ENCODE data around the gene IP6K3.

The IP6K3 gene

DNA sequence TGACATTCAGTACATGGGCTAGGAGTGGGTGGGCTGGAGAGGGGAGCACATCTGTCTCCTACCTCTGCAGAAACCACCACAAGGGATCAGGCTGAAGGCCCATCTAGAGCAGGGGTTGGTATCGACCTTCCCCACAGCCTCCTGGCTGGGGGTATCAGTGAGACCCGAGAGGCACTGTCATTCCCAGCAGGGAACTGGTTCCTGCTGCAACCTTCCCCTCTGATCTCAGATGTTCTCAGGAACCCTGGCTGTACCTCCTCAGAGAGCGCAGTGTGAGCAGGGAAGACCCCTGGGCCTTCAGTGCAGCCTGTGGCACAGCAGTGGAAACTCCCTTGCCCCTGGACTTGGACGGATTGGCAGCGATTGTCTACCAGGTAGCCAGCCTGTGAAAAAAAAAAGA lies 7.8 kb downstream of the IP6K3 start:
- DNase-seq, result no peak

DNA sequence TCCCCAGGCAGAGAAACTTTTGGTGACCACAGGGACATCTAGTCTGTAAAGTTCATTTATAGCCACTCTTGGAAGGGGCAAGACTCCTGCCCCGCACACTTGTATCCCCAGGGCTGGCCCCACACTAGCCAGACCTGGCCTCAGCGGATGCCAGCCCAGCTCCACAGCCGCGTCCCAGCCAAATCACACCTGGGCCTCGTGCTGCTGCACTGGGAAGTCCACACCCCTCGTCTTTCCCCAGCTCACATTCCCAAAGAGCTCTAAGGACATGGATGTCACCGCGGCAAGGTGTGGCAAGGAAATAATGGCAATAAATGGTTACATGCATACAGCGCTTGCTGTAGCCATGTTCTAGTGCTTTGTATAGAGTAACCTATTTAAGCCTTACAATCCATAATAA lies 8.6 kb downstream of the IP6K3 start:
- DNase-seq, result no peak

DNA sequence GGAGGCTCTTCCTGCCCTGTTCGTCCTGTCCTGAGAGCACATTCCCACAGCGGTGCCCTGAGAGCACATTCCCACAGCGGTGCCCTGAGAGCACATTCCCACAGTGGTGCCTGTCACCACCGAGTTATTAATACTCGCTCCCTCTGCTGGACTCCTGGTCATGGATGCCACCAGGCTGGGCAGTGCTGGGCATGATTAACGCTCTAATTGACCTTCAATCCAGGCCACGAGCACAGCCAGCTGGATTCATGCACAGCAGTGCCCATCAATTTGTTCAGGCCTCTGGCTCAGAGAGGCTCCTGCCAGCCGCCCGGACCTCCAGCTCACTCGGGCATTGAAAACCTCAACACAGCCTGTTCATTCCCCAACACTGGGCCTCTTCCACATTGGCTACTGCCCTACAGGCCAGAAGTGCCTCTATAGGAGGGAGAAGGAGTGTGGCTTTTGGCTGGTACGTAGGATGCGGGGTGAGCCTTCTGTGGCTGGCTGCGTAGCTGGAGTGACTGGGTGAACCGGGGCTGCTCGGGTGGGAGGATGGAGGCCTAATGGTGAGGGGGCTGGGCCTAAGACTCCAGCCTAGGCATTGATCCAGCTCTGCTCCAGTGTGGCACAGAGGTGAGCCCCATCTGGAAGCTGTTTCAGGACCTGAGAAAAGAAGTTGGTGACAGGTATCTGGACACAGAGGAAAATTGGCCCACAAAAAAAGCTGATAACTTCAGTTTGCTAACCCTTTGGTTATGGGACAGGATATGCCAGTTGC lies 9.3 kb downstream of the IP6K3 start:
- DNase-seq, result no peak

DNA sequence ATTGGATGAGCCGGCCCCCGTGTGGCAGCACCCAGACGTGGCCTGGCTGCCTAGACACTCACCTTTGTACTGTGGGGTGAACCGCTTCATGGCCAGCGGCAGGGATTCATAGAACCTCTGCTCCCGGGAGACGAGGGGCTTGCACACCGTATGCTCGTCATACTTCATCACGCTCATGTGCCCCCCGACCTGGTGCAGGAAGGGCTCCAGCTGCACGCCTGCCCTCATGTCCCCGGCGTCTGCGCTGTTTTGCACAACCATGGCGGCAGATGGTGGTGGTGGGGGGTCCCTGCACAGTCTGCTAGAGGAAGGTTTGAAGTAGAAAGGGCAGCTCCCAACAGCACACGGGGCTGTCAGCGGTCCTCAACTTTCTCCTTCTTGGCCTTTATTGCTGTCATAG lies 11.5 kb downstream of the IP6K3 start:
- no peak for DNase-seq

DNA sequence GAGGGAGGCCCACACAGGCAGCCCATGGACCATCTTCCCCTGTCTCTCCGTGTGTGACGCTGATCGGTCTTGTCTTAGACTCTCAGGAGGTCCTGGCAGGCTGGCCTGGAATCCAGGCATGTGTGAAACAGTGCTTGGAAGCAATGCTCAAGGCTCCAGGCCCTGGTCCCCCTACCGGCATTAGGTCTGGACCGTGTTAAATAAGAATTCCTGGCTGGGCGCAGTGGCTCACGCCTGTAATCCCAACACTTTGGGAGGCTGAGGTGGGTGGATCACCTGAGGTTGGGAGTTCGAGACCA lies 13.0 kb downstream of the IP6K3 start:
- DNase-seq, result no peak

DNA sequence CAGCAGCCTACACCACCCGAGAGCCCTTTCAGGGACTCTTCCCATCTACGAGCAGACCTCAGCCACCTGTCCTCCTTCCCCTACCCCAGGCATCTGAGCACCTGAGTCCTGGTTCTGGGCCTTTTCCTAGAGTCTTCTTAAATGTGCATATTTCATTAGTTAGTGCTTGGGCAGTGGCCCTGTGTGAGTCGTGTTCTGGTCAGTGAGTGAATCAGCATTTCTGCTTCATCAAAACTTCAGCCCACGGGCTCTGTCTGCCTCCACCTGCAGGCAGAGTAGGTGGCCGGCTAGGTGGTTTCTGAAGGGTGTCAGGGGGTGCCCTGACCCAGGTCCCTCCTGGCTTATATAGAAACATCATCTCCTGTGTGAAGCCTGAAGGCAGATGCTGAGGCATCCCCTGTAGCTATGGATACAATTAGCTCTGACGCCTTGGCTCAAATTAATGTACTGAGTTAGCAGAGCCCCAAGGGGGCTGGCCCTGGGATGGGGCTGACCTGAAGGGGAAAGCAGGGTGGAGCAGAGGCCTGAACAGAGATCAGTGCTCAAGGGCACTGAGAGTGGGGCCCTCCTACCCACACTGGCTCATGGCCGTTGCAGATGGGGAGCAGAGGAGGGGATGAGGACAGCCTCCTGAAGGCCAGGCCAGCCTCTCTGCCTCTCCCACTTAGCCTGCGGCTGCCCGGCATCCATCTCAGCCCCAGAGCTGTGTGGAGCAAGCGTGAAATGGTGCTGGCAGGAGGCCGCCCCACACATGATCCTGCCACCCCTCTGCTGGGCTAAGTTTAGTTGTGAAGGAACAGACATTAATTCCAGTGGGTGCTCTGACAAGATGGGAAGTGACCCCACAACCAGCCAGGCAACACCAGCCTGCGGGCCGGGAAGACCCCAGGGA lies 13.6 kb downstream of the IP6K3 start:
- DNase-seq, result no peak

DNA sequence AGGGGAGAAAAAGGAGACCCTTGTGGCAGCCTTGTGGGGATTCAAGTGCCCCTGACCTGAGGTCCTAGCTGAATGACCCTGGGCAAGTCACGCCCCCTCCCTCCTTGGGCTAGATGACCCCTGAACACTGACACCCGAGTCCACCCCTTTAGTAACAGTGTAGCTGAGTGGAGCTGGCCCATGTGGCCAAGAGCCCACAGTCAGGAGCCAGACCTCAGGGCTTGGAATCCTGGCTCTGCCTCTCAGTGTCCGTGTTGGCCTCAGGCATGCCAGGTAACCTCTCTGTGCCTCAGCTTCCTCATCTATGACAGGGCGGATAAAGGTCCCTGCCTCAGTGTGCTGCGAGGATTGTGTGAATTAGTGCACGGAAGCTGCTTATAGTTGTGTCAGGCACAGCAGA lies 14.3 kb downstream of the IP6K3 start:
- DNase-seq, result no peak

DNA sequence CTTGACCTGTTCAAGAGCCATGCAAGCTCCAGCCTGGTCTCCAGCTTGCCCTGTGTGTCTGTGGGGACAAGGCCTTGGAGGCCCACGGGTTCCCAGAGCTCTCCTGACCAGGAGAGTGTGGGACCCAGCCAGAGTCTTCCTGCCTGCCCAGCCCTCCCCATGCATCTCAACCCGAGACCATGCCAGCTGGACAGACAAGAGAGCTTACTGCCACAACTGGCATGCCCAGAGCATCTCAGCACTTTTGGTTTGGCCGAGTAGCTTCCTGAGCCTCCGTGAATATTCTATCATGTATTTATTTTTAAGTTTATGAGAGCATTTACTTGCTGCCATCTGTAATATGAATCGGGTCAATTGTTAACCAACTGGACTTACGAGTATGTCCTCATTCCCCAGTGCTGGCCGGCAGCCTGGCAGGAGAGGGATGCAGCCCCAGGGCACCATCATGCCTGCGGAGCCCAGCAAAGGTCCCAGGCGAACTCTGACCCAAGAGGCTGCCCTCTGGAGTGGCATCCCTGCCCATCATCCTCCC lies 14.9 kb downstream of the IP6K3 start:
- no peak for DNase-seq

DNA sequence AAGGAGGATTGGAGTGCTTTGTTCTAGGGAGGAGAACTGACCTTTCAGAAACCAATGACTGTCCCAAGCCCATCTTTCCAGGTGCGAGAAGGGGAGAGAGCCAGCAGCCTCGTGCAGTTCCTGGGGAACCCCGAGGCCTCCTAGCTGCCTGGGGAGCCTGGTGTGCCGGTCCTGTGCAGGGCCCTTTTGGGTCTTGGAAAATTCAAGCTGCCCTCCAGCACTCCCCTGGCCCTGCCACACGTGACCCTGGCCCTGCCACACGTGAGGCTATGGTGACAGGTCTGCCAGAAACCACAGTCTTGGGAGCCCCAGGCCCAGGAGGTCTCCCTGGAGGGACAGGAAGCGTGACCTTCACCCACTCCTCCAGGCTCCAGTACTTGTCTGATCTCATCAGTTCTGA lies 15.7 kb downstream of the IP6K3 start:
- DNase-seq, result no peak

DNA sequence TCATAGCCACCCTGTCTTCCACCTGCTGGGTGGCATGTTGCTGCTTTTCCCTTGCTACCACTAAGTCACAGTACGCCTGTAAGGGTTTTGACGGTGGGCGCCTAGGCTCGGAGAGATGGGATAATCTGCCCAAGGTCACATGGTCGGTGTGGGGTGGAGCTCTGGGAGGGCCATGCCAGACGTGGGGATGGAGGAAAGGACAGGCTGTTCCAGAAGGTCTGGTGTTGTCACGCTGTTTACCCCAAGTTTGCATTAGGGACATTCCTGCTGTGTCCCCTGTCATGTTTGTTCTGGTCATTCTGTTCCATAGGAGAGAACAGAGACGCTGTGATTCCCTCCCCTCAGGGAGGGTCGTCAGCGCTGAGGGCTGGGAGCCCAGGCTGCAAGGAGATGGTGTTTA lies 16.1 kb downstream of the IP6K3 start:
- no peak for DNase-seq

DNA sequence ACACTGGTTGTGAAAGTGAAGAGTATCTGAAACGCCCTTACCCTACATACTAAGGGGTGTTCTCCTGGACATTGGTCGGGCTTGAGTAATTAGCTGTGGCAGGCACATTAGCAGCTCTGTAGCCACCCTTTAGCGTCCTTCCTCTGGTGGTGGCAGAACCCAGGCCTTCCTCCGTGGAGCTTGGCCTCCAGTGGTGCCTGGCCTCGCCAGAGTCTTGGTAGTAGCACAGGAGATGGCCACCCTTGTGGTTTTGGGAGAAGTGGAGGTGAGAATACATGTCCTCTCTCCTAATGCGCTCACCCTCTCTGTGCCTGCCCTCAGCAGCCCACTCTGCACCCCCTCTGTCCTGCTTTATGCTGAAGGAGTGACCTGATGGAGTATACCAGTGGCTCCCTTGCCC lies 17.6 kb downstream of the IP6K3 start:
- DNase-seq, result no peak

DNA sequence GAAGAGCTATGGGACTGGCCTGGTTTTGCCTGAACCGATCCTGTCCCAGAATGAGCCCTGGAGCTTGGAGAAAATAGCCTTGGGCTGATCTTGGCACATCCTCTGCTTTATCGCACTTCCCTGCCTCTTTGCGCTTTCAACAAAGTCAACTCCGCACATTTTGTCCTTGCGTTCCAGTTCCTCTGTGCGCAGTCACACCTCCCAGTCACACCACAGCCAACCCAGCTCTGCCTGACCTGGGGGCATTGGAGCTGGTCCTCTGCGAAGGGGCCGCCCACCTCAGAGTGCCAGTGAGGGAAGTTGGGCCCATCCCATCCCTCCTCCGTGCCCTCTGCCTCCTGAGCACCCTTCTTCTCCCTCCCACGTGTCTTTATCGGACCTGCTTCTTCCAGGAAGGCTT lies 18.3 kb downstream of the IP6K3 start:
- no peak for DNase-seq

DNA sequence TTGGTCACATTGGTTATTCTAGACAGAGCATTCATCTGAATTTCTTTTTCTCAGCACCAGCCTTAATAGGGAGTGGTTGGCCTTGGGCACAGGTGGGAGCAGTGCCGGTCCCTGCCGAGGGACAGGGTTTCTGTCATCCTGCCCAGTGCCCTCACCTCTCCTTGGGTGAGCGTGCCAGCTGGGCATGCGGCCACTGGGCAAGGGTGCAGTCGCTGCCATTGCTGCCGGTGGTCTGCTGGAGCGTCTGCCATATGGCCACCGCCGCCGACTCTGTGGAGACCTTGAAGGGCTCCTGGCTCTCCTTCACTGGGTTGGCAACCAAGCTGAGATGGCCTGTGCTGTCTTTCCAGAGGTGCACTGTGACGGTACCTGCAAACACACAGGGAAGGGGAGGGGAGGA lies 18.8 kb downstream of the IP6K3 start:
- DNase-seq, result no peak

DNA sequence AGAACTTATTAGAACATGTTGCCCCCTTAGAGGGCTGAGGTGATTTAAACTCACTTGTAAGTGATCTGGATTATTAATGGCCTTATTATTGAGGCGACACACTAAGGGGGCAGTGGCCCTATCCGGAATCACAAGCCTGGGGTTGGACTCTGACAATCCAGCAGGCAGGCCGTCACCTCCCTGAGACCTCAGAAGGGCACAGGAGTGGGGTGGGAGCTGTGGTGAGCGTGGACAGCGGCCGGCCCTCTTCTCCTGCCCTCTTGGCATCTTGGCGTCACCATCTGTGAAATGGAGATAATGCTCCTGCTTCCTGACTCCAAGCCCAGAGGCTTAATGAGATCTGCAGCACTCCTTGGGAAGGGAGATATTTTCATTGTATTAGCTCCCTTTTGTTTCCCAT lies 19.6 kb downstream of the IP6K3 start:
- DNase-seq, result no peak

DNA sequence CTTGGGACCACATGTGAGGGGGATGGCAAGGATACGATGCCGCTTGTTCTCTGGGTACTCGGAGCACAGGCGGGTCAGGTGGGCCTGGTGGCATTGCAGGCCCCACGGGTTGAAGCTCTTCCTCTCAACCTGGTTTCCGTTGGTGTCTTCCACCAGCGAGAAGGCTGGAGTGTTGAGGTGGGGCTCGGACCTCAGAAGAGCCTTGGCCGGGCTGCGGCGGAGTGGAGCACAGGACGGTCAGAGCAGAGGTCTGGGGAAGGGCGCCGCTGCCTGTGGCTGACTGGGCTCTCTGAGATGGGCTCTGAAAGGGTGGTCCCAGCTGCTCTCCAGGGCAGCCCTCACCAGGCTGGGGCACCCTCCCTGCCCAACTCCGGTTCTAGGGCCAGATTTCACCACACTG lies 20.0 kb downstream of the IP6K3 start:
- no peak for DNase-seq

DNA sequence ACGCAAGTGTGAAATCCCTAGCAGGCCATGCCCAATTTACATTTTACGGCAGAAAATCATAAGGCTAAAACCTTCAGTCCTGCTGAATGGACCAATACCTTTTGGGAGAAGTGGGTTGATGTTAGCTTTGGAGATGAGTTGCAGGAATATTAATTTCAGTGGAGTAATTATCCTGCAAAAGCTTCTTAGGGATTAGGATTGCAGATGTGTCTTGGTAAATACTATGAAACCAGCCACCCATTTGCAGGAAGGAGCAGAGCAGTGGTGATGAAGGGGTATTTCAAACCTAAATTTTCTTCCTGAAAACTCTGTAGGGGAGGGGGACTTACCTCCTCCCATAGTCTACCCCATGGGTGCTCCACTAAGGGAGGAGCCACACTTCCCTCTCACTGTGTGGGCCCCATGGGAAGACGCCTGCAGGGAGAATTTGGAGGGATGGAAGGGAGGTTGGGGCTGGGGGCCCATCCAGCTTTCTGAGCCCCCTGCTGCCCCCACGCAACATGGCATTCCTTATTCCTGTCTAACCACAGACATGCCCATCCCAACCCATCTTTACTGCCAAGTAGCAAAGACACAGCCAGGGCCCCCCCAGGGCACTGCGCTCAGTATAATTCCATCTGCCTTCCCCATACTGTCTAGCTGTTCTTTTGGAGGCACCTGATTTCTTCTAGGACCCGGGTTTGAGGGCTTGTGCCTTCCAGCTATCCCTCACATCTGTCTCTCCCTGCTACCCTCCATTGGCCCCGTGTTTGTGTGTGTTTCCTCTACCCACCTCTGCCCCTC lies 20.6 kb downstream of the IP6K3 start:
- DNase-seq, result no peak

DNA sequence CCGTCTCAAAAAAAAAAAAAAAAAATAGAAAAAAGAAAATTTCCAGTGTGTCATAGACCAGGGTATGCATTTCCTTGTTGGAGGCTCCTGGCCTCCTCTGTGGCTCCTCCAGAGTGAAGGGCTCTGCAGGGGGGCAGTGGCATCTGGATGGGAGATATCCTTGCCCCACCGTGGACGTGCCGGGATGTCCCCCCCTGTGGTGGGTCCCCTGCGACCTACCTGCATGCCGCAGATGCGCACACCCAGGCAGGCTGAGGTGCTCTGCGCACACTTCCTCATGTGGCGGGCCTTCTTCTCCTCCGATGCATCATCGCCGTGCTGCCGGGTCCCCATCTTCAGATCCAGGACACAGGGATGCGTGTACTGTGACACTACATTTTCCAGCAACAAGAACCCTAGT lies 21.5 kb downstream of the IP6K3 start:
- DNase-seq, result no peak

DNA sequence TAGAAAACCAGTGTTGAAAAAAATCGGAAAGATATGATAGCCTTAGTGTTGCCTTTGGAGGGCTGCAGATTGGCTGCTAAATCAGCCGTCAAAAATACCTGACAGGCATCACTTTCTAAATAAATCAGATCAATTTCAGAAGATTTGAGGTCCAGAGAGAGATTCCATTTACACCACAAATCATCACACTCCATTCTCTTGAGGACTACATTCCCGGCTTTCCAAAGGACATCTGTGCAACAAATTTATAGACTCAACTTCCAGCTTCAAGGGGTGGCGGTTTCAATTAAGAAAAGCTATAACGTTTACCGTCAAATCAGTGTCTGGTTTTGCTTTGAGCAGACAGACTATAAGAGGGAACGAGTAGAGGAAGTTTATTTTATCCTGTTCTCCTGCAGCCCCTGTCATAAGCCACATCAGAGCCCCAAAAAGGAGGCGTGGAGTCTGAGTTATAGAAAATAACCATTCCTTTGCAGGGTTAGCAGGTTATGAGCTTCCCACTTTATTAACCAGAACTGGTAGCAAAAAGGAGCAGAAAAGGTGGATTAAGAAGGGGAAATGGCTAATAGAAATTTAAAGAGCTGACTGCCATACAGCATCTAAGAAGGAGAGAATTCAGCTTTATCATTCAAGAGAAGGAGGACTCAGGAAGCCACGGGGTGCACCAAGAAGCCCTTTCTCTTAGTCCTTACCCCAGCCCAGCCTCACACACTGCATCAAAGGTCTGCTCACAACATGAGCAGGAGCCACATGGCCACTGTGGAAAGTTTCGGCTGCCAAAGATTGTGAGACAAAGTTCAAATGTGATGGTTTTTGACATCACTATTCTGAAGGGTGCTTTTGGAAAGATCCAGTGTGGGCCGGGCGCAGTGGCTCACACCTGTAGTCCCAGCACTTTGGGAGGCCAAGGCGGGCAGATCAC lies 22.3 kb downstream of the IP6K3 start:
- DNase-seq, result no peak

DNA sequence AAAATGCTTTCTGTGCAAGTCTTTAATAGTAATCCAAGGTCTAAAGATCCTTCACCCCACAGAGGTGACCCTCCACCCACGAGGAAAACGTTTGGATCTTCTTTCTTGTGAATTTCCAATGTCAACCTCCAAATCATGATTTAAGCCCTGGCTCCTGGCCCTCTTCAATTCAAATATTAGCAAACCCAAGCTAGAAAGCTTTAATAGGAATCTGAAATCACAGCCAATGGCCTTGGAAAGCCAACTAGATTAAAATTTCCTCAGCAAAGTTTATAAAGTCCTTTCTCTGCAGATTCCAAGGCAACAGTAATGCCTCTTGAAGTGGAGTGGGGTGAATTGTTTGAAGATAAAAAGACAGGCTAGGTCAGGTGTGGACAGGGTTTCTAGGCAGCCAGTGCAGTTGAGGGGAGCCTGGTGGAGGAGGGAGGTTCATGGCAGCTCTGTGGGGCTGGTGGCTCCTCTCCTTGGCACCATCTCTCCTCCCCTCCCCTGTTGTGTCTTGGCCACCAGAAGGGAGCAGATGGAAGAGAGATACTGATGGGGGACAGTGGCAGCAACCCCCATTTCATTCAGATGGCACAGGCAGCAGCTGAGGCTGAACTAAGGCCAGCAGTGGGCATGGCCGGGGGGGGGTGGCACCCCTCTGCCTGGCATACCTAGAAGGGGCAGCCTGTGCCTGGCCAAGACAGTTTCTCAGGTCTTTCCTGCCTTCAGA lies 23.2 kb downstream of the IP6K3 start:
- no peak for DNase-seq

DNA sequence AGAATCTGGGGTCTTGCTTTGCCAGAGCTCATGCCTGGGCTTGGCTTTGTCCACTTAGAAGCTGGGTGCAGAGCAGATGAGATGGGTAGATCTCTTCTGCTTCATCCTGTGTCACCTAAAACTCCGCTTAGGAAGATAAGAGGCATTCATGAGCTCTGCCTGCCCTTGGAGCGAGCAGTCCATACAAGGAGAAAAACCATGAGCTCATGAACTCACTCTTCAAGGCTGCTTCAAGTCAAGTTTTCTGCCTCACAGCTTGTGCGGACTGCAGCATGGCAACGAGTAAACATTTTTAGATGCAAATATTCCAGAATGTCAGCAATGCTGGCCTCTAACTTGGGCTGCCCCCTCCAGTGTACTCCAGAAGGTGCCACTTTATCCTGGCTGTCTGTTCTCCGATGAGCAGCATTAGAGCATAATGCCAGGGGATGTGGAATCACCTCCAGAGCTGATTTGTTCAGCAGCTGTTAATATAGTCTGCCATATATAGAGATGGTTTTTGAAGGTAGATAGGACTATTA lies 24.5 kb downstream of the IP6K3 start:
- no peak for DNase-seq

DNA sequence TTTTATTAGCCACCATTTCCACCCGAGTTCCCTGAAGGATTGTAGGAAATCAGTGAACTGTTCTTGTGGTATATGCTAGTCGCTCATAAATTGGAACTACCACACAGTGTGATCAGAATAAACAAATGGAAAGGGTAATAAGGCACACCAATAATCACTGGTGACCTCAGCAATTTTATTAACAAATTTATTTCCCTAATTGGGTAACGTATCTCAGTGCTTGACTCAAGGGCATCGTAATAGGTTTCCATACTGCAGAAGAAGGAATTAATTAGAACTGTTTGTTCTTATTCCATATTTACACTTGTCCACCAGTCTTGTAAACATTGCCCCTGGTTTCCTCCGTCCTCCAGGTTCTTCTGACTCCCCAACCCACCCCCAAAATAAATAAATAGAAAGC lies 25.2 kb downstream of the IP6K3 start:
- DNase-seq, result no peak

DNA sequence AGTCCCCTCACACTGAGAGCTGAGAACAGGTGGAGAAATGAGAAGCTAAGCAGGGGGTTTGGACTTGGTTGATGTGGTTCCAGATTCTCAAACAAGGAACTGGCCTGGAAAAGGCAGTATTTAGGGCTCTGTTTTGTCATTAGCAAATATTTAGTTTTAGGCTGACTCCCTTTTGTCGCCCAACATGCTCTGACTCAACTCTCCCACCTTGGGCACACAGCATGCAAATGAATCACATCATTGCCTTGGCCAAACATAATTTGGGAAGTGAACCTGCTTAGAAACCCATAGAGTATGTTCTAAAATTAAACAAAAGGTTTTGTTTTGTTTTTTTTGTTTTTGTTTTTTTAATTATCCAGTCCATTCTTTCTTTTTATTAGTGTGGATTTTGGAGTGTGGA lies 25.7 kb downstream of the IP6K3 start:
- no peak for DNase-seq

Measured in NCI-H2107 (cell line).